ENCODE results near the gene ALAS1. TPM values are rescaled to one million over a fixed set of nuclear protein-coding genes. Genes with fewer than 3 reads are reported as not detected.

Gene ALAS1
- total RNA-seq, 1 donor from 2014 or later, result 56.3 TPM

- Mint-ChIP-seq H3K27me3 (ENCODE audit: low read depth, unreplicated experiment) (no peaks in the 10 kb centered on the region), H3K4me3 (ENCODE audit: unreplicated experiment) (peak within 1 kb of the TSS; percentile 92), H3K9me3 (ENCODE audit: unreplicated experiment) (no peaks in the 10 kb centered on the region), H3K27ac (ENCODE audit: unreplicated experiment) (peak within 1 kb of the TSS; percentile 96), H3K36me3 (ENCODE audit: low read depth, unreplicated experiment) (no peaks in the 10 kb centered on the region), H3K4me1 (ENCODE audit: low read depth, unreplicated experiment) (no peaks in the 10 kb centered on the region)
- Histone ChIP-seq H3K79me2 (ENCODE audit: insufficient read depth, low read length) (peaks cover 19% of the 10 kb centered on the region), H3K9ac (ENCODE audit: low read length) (peak within 1 kb of the TSS; percentile 78), H3K4me1 (ENCODE audit: insufficient read depth, low read length) (peaks cover 13% of the 10 kb centered on the region), H3K27ac (ENCODE audit: low read depth, low read length) (peak within 1 kb of the TSS; percentile 71), H3K4me2 (ENCODE audit: low read length) (peak within 1 kb of the TSS; percentile 91), H3K9me3 (ENCODE audit: insufficient read depth, low read depth, low read length) (no peaks in the 10 kb centered on the region), H2AFZ (ENCODE audit: low read depth, low read length) (peak within 1 kb of the TSS; percentile 91), H4K20me1 (ENCODE audit: insufficient read depth, low read length) (no peaks in the 10 kb centered on the region), H3K4me3 (ENCODE audit: insufficient read depth, low read depth, low read length) (peak within 1 kb of the TSS; percentile 67), H3K36me3 (ENCODE audit: insufficient read depth, low read length) (no peaks in the 10 kb centered on the region), H3K27me3 (ENCODE audit: insufficient read depth, low read length) (no peaks in the 10 kb centered on the region)
- peak; percentile 97 for DNase-seq (ENCODE audit: low read depth)
- TF ChIP-seq EZH2 (IDR thresholded peaks at IDR 0.05; ENCODE audit: insufficient read depth, low read length) (no peak), CTCF (IDR thresholded peaks at IDR 0.05; ENCODE audit: insufficient read depth, low read depth, low read length) (no peak)
- peak; percentile 13 for FAIRE-seq
Observed at GRCh38 chr3:52154135-52155094, 43.5 kb upstream of the ALAS1 start, which contains the start of gene POC1A. POC1A (minus strand) TSS chr3:52154423; CDS start chr3:52154372, 51 bp downstream.

GRCh38 chr3:52155912-52156311 is 42.0 kb upstream of the ALAS1 start:
- peaks cover 19% of the 10 kb centered on the region for H3K79me2 ChIP-seq (ENCODE audit: insufficient read depth, low read length)
- no peak overlapping the region for H3K27ac ChIP-seq (ENCODE audit: low read depth, low read length)
- FAIRE-seq, result no peak
- Mint-ChIP-seq H3K27me3 (ENCODE audit: low read depth, unreplicated experiment) (peaks cover 2% of the 10 kb centered on the region), H3K4me3 (ENCODE audit: unreplicated experiment) (no peak overlapping the region), H3K36me3 (ENCODE audit: low read depth, unreplicated experiment) (no peaks in the 10 kb centered on the region), H3K4me1 (ENCODE audit: low read depth, unreplicated experiment) (no peaks in the 10 kb centered on the region), H3K9me3 (ENCODE audit: unreplicated experiment) (no peaks in the 10 kb centered on the region), H3K27ac (ENCODE audit: unreplicated experiment) (no peak overlapping the region)
- H3K27me3 ChIP-seq (ENCODE audit: insufficient read depth, low read length), result no peaks in the 10 kb centered on the region
- no peak overlapping the region for H3K4me3 ChIP-seq (ENCODE audit: insufficient read depth, low read depth, low read length)
- H2AFZ ChIP-seq (ENCODE audit: low read depth, low read length), result no peak overlapping the region
- TF ChIP-seq EZH2 (IDR thresholded peaks at IDR 0.05; ENCODE audit: insufficient read depth, low read length) (no peak), CTCF (IDR thresholded peaks at IDR 0.05; ENCODE audit: insufficient read depth, low read depth, low read length) (no peak)
- H4K20me1 ChIP-seq (ENCODE audit: insufficient read depth, low read length), result no peaks in the 10 kb centered on the region
- H3K4me1 ChIP-seq (ENCODE audit: insufficient read depth, low read length), result peaks cover 13% of the 10 kb centered on the region
- no peaks in the 10 kb centered on the region for H3K36me3 ChIP-seq (ENCODE audit: insufficient read depth, low read length)
- no peak overlapping the region for H3K4me2 ChIP-seq (ENCODE audit: low read length)
- H3K9ac ChIP-seq (ENCODE audit: low read length), result no peak overlapping the region
- DNase-seq (ENCODE audit: low read depth), result no peak
- no peaks in the 10 kb centered on the region for H3K9me3 ChIP-seq (ENCODE audit: insufficient read depth, low read depth, low read length)

GRCh38 chr3:52159503-52159902 is 38.5 kb upstream of the ALAS1 start:
- Mint-ChIP-seq H3K9me3 (ENCODE audit: unreplicated experiment) (no peaks in the 10 kb centered on the region), H3K36me3 (ENCODE audit: low read depth, unreplicated experiment) (no peaks in the 10 kb centered on the region), H3K27me3 (ENCODE audit: low read depth, unreplicated experiment) (peaks cover 2% of the 10 kb centered on the region), H3K4me3 (ENCODE audit: unreplicated experiment) (no peak overlapping the region), H3K4me1 (ENCODE audit: low read depth, unreplicated experiment) (no peaks in the 10 kb centered on the region), H3K27ac (ENCODE audit: unreplicated experiment) (no peak overlapping the region)
- Histone ChIP-seq H3K9ac (ENCODE audit: low read length) (no peak overlapping the region), H2AFZ (ENCODE audit: low read depth, low read length) (no peak overlapping the region), H3K27me3 (ENCODE audit: insufficient read depth, low read length) (no peaks in the 10 kb centered on the region), H4K20me1 (ENCODE audit: insufficient read depth, low read length) (no peaks in the 10 kb centered on the region), H3K9me3 (ENCODE audit: insufficient read depth, low read depth, low read length) (no peaks in the 10 kb centered on the region), H3K4me2 (ENCODE audit: low read length) (no peak overlapping the region), H3K4me1 (ENCODE audit: insufficient read depth, low read length) (peaks cover 4% of the 10 kb centered on the region), H3K79me2 (ENCODE audit: insufficient read depth, low read length) (no peaks in the 10 kb centered on the region), H3K27ac (ENCODE audit: low read depth, low read length) (no peak overlapping the region), H3K4me3 (ENCODE audit: insufficient read depth, low read depth, low read length) (no peak overlapping the region), H3K36me3 (ENCODE audit: insufficient read depth, low read length) (no peaks in the 10 kb centered on the region)
- TF ChIP-seq CTCF (IDR thresholded peaks at IDR 0.05; ENCODE audit: insufficient read depth, low read depth, low read length) (no peak), EZH2 (IDR thresholded peaks at IDR 0.05; ENCODE audit: insufficient read depth, low read length) (no peak)
- DNase-seq (ENCODE audit: low read depth) (no peak), FAIRE-seq (no peak)
